ENCODE data around the gene MADD. TPM values are rescaled to one million over a fixed set of nuclear protein-coding genes. Genes with fewer than 3 reads are reported as not detected.

MADD gene
- total RNA-seq, 4 donors from 2014 or later: 47.8 to 83.2 (median 72.9) TPM

- TF ChIP-seq CTCF (IDR thresholded peaks at IDR 0.05) (peak in 2 of 6 experiments; percentile 16 to 40), POLR2A (IDR thresholded peaks at IDR 0.05) (no peak)
- Histone ChIP-seq H3K27ac (peak overlapping the region in 2 of 4 donors; percentile 10 to 32), H3K9me3 (no peaks in the 10 kb centered on the region), H3K36me3 (peaks cover 0 to 19% (median 0%) of the 10 kb centered on the region in 3 donors), H3K4me3 (peak overlapping the region in 1 of 4 donors; percentile 16), H3K27me3 (no peaks in the 10 kb centered on the region), H3K4me1 (peaks cover 0 to 9% (median 0%) of the 10 kb centered on the region in 4 donors)
- no peak for DNase-seq
Observed at GRCh38 chr11:47233989-47234668, 35.8 kb upstream of the MADD start.

DNA sequence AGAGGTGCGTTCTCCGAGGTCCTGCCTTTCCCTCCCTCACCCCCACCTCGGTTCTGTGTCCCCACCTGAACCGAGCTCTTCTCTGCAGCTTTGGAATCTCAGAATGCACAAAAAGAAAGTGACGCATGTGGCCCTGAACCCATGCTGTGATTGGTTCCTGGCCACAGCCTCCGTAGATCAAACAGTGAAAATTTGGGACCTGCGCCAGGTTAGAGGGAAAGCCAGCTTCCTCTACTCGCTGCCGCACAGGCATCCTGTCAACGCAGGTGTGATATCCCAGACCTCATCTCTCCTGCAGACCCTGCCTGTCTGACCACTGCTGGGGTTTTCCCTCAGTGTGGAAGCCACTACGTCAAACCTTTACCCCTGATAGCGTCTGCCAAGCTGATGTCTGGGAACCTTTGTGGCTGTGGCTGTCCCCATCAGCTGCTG lies 35.2 kb upstream of the MADD start:
- TF ChIP-seq POLR2A (IDR thresholded peaks at IDR 0.05) (no peak), CTCF (IDR thresholded peaks at IDR 0.05) (no peak)
- H3K4me1 ChIP-seq: peaks cover 0 to 9% (median 0%) of the 10 kb centered on the region in 4 donors
- peak in 1 of 3 donors; percentile 54 for DNase-seq
- H3K9me3 ChIP-seq: no peaks in the 10 kb centered on the region
- H3K4me3 ChIP-seq: peak overlapping the region in 1 of 4 donors; percentile 16
- H3K27me3 ChIP-seq: no peaks in the 10 kb centered on the region
- H3K36me3 ChIP-seq: peaks cover 0 to 24% (median 0%) of the 10 kb centered on the region in 3 donors
- peak overlapping the region in 2 of 4 donors; percentile 10 to 32 for H3K27ac ChIP-seq

DNA sequence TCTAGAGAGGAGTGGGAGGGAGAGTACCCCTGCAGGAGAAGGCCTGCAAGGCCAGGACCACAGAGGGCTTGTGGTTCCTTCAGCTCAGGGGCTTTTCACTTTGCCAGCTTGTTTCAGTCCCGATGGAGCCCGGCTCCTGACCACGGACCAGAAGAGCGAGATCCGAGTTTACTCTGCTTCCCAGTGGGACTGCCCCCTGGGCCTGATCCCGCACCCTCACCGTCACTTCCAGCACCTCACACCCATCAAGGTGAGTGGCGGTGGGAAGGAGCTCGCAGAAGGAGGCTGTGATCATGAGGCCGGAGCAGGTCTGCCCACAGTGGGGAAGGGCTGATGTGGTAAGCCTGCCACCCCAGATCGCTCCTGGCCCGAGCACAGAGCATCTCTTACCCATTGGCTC lies 34.8 kb upstream of the MADD start:
- H3K27ac ChIP-seq: peak overlapping the region in 1 of 4 donors; percentile 10
- TF ChIP-seq POLR2A (IDR thresholded peaks at IDR 0.05): no peak
- TF ChIP-seq CTCF (IDR thresholded peaks at IDR 0.05): no peak

DNA sequence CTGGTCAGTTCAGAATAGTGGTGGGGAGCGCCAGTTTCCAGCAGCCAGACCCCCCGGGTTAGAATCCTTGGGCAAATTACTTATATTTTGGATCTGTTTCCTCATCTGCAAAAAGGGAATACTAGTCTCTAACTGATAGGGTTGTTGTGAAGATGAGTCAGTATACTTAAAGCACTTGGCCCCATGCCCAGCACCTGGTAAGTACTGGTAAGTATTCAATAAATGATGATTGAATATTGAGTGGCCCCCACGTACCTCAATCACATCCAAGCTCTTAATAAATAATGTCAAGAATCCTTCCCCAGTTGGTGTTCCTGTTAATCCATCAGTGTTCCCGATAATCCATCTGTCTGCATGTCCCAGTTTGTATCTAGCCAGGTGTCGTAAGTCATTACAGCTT lies 33.5 kb upstream of the MADD start:
- TF ChIP-seq CTCF (IDR thresholded peaks at IDR 0.05): no peak
- no peak for TF ChIP-seq POLR2A (IDR thresholded peaks at IDR 0.05)
- no peaks in the 10 kb centered on the region for H3K9me3 ChIP-seq
- H3K36me3 ChIP-seq: peaks cover 0 to 42% (median 0%) of the 10 kb centered on the region in 3 donors
- no peak for DNase-seq
- peaks cover 0 to 9% (median 0%) of the 10 kb centered on the region in 4 donors for H3K4me1 ChIP-seq
- H3K27me3 ChIP-seq: no peaks in the 10 kb centered on the region
- H3K4me3 ChIP-seq: no peak overlapping the region
- no peak overlapping the region for H3K27ac ChIP-seq

More for the DNA sequence above, 34.8 kb upstream of the MADD start:
- Histone ChIP-seq H3K4me3 (no peak overlapping the region), H3K36me3 (peaks cover 0 to 29% (median 0%) of the 10 kb centered on the region in 3 donors), H3K4me1 (peaks cover 0 to 9% (median 0%) of the 10 kb centered on the region in 4 donors), H3K27me3 (no peaks in the 10 kb centered on the region), H3K9me3 (no peaks in the 10 kb centered on the region)
- no peak for DNase-seq

DNA sequence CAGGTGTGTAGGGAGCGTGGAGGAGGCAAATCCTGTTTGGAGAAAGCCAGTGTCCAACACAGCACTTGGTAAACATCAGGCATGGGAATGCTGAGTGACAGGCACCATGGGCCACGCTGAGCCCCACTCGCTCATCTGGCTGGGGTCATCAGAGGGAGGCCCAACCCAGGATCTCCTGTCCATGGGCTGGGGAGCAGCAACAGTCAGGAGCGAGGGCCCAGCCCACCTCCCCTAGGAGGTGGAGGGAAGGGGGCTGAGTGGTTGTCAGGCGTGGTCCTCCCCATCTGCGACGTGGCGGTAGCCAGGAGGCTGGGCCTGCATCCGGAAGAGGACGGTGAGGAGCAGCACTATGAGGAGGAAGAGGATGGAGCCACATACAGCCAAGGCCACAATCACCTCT lies 30.1 kb upstream of the MADD start:
- H3K36me3 ChIP-seq: peaks cover 0 to 69% (median 0%) of the 10 kb centered on the region in 3 donors
- H3K4me3 ChIP-seq: no peak overlapping the region
- H3K27ac ChIP-seq: no peak overlapping the region
- TF ChIP-seq POLR2A (IDR thresholded peaks at IDR 0.05): no peak
- no peak for TF ChIP-seq CTCF (IDR thresholded peaks at IDR 0.05)
- no peaks in the 10 kb centered on the region for H3K27me3 ChIP-seq
- H3K9me3 ChIP-seq: no peaks in the 10 kb centered on the region
- no peak for DNase-seq
- H3K4me1 ChIP-seq: no peaks in the 10 kb centered on the region
